ENCODE results near the gene FOXL3.

Gene FOXL3

DNA sequence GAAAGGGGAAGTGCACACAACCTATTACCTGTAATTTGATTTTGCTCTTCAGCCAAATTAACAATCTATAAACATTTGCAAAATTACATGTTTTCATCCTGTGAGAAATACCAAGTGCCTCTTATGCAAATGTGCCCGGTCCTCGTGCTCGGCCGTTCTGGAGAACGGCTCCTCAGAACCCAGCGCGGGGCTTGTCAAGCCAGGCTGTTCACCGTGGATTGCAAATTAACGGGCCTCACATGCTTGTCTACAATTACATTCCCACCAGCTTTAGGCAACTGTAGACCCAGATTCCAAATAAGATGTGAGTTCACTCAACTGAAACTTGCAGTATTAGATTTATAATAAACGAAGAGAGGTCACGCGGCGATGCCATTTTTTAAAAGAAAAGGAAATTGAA, 8.8 kb downstream of the FOXL3 start:
- no peak overlapping the region for H3K4me3 ChIP-seq (ENCODE audit: control insufficient read depth, low read depth, low read length)
- DNase-seq (ENCODE audit: low read depth) = no peak
- TF ChIP-seq, protein P1, sequence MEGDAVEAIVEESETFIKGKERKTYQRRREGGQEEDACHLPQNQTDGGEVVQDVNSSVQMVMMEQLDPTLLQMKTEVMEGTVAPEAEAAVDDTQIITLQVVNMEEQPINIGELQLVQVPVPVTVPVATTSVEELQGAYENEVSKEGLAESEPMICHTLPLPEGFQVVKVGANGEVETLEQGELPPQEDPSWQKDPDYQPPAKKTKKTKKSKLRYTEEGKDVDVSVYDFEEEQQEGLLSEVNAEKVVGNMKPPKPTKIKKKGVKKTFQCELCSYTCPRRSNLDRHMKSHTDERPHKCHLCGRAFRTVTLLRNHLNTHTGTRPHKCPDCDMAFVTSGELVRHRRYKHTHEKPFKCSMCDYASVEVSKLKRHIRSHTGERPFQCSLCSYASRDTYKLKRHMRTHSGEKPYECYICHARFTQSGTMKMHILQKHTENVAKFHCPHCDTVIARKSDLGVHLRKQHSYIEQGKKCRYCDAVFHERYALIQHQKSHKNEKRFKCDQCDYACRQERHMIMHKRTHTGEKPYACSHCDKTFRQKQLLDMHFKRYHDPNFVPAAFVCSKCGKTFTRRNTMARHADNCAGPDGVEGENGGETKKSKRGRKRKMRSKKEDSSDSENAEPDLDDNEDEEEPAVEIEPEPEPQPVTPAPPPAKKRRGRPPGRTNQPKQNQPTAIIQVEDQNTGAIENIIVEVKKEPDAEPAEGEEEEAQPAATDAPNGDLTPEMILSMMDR (IDR thresholded peaks at IDR 0.05; ENCODE audit: control insufficient read depth, insufficient read depth, low read depth, low read length, missing control alignments) = no peak

DNA sequence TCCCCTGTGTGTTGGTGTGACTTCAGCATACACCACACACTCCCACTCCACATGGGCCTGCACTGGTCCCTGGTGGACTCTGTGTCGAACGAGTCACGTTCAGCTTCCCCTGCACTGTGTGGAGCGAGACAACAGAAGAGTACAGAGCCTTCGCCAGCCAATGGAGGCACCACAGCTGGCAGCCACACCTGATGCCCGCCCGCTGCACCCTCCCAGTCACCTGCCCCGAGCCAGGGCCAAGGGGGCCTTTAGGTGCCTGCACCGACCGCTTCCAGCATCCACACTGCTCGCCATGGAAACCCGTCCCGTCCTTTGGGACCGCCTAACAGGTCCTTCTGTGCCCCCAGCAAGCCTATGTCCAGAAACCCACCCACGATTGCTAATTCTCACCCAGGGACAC, 9.2 kb downstream of the FOXL3 start:
- DNase-seq (ENCODE audit: low read depth) = no peak
- no peak overlapping the region for H3K4me3 ChIP-seq (ENCODE audit: control insufficient read depth, low read depth, low read length)
- TF ChIP-seq, protein P1 (IDR thresholded peaks at IDR 0.05; ENCODE audit: control insufficient read depth, insufficient read depth, low read depth, low read length, missing control alignments) = no peak

DNA sequence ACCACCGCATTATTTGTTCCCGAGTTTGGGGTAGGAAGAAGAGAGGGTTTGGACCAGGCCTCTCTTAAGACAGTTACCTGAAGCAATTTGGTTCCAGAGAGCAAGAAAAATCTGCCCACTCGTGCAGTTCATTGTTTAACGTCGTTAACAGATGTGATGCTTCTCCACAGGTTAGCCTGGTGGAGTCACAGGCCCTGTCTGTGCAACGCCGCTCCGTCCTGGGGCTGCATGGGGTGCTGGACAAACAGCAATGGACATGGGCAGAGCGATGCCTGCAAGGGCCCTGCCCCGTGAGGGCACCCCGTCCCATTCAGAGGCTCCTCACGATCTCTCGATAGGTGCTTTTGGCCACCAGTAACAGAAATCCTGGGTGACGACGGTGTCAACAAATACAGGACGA, 9.7 kb downstream of the FOXL3 start:
- TF ChIP-seq, protein P1 (IDR thresholded peaks at IDR 0.05; ENCODE audit: control insufficient read depth, insufficient read depth, low read depth, low read length, missing control alignments) = no peak
- no peak for DNase-seq (ENCODE audit: low read depth)
- no peak overlapping the region for H3K4me3 ChIP-seq (ENCODE audit: control insufficient read depth, low read depth, low read length)

DNA sequence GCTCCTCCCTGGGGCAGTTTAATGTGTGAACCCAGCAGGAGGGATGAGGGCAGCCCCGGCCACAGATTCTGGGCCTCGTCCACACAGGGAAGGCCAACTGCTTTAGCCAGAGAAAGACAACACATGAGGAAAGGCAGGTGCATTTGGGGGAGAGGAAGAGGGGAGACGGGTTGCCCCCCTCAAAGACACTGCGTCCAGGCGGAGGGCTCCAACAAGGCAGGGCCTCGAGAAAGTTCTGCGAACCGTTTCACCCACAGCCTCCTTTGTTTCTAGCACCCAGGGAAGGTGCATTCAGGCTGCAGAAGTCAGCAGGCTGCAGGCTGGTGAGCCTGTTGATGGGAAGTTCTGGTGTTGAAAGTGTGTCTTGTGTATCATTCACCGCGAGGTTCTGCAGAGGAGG, 10.1 kb downstream of the FOXL3 start:
- H3K4me3 ChIP-seq (ENCODE audit: control insufficient read depth, low read depth, low read length) = no peak overlapping the region
- TF ChIP-seq, protein P1 (IDR thresholded peaks at IDR 0.05; ENCODE audit: control insufficient read depth, insufficient read depth, low read depth, low read length, missing control alignments) = no peak
- no peak for DNase-seq (ENCODE audit: low read depth)

DNA sequence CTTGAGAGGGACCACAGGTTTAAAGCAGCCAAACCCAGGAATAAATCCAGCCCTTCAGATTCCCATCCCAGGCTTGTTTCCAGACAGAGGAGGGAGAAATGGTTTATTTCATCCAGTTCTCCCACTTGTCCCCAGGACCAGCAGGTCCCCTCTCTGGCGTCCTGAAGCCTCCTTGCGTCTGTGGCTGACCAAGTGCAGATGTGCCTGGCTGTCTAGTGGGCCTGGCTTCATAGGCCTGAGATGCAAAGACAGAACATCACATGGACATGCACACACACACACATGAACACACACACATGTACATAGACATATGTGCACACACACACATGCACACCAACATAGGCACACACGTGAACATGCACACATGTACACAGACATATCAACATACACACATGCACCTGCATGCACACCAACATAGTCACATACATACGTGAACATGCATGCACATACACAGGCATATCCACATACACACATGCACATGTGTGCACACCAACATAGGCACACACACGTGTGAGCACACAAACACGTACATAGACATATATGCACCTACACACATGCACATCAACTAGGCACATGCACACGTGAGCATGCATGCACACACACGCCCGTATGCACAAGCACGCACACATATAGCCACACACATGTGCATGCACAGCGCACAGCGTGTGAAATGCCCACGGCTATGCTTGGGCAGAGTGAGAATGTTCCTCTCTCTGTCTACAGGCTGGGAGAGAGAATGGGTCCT, 10.7 kb downstream of the FOXL3 start:
- DNase-seq (ENCODE audit: low read depth) = no peak
- H3K4me3 ChIP-seq (ENCODE audit: control insufficient read depth, low read depth, low read length) = no peak overlapping the region
- TF ChIP-seq, protein P1 (IDR thresholded peaks at IDR 0.05; ENCODE audit: control insufficient read depth, insufficient read depth, low read depth, low read length, missing control alignments) = no peak

DNA sequence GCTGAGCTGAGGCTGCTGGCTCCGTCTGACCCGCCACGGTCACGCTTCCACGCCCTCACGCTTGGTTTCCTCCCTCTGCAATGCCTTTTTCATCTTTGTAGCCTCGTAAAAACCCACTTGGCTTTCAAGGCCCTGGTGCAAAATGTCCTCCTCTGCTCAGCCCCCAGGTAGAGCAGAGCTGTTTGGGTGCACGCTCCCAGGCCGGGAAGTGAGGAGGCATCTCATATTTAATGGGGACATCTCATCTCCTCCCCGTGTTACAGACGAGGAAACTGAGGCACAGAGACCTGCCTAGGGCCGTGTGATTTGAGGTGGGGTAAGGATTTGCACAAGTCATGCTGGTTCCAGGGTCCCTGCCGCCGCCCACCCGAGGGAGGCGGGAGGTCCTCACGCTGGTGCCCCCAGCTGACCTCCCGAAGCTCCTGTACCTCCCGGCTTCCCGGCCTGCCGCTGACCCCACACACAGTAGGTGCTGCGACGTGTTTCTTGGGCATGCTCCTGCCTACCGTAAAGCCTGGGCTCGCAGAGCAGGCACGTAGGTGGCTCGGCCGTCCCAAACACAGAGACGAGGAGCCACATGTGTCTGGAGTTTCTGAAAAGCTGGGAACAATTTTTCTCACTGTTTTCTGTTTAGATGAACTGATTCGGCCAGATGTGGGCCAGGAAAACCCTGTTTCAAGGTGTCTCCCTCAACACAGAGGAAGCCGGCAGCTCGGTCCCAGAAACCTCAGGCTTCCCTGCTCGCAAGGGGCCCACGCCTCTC, 11.5 kb downstream of the FOXL3 start:
- no peak overlapping the region for H3K4me3 ChIP-seq (ENCODE audit: control insufficient read depth, low read depth, low read length)
- DNase-seq (ENCODE audit: low read depth) = no peak
- TF ChIP-seq, protein P1 (IDR thresholded peaks at IDR 0.05; ENCODE audit: control insufficient read depth, insufficient read depth, low read depth, low read length, missing control alignments) = no peak
